Measurements from ENCODE around the gene SMAD6. TPM values are rescaled to one million over a fixed set of nuclear protein-coding genes. Genes with fewer than 3 reads are reported as not detected.

Gene SMAD6
- total and polyA plus RNA-seq, 2 of the 4 experiments (the other 2 are of a cell fraction): 4.8 to 8.5 TPM

- H2BK120ac ChIP-seq (ENCODE audit: low read depth, low read length): peak overlapping the region; percentile 99
- no peaks in the 10 kb centered on the region for H3K27me3 ChIP-seq (ENCODE audit: control insufficient read depth, insufficient read depth, low read length)
- no peaks in the 10 kb centered on the region for H3K36me3 ChIP-seq (ENCODE audit: control insufficient read depth, insufficient read depth, low read length)
- peak overlapping the region; percentile 59 for H3K18ac ChIP-seq (ENCODE audit: low read depth, low read length)
- H3K9ac ChIP-seq (ENCODE audit: low read depth, low read length): peak overlapping the region; percentile 71
- TF ChIP-seq NFE2L2 (IDR thresholded peaks at IDR 0.05; ENCODE audit: low read depth, low read length) (no peak), RCOR1 (IDR thresholded peaks at IDR 0.05; ENCODE audit: insufficient replicate concordance, low read length) (no peak), MAZ (IDR thresholded peaks at IDR 0.05; ENCODE audit: borderline replicate concordance, low read depth, low read length) (no peak), RFX5 (IDR thresholded peaks at IDR 0.05; ENCODE audit: low read depth, low read length) (no peak)
- peak overlapping the region; percentile 99 for H3K23ac ChIP-seq (ENCODE audit: low read depth, low read length)
- no CpG with 5 or more reads among the region's 1 CpG for WGBS, 2 experiments (ENCODE audit: extremely low coverage in 2 of 2, insufficient read length in 1 of 2)
- H4K5ac ChIP-seq (ENCODE audit: low read depth, low read length): peak overlapping the region; percentile 75
- H2AK5ac ChIP-seq (ENCODE audit: low read depth, low read length): peak overlapping the region; percentile 95
- CTCF ChIA-PET: interaction anchor here (1.6 kb wide), 1 partner anchor 48 kb away, joined by 4 read pairs; no protein-coding TSS in a partner anchor
- no peaks in the 10 kb centered on the region for H4K20me1 ChIP-seq (ENCODE audit: insufficient read depth, low read length)
- H2BK15ac ChIP-seq (ENCODE audit: low read depth, low read length): peak overlapping the region; percentile 97
- peaks cover 33% of the 10 kb centered on the region for H3K9me1 ChIP-seq (ENCODE audit: insufficient read depth, low read length)
- H2BK20ac ChIP-seq (ENCODE audit: low read depth, low read length): peak overlapping the region; percentile 100
- H3K79me1 ChIP-seq (ENCODE audit: low read depth in 1 of 2, low read length in 2 of 2): peaks cover 0 to 26% of the 10 kb centered on the region in 2 experiments; a peak in 2 of 4 replicates
- peak overlapping the region; percentile 100 for H4K91ac ChIP-seq (ENCODE audit: insufficient read depth, low read depth, low read length)
- H3K27ac ChIP-seq (ENCODE audit: insufficient read depth, low read length): peak overlapping the region; percentile 95
- no peak overlapping the region for H3K4me3 ChIP-seq (ENCODE audit: insufficient read depth, low read depth, low read length)
- peak overlapping the region; percentile 98 for H3K14ac ChIP-seq (replicated peaks; ENCODE audit: low read depth, low read length)
- DNase-seq (no peak), ATAC-seq (ENCODE audit: low read depth) (no peak)
- BruUV-seq (replicated peaks): no TSS peak
- H2AK9ac ChIP-seq (replicated peaks; ENCODE audit: low read depth, low read length, poor library complexity): peak overlapping the region; percentile 100
- H3K56ac ChIP-seq (ENCODE audit: extremely low read depth, insufficient read depth, low read length): peak overlapping the region; percentile 94
- H3K9me3 ChIP-seq (ENCODE audit: control insufficient read depth, insufficient read depth, low read length): no peaks in the 10 kb centered on the region
- H2AFZ ChIP-seq (replicated peaks; ENCODE audit: low read length, poor library complexity): peak overlapping the region; percentile 85
- peak overlapping the region; percentile 99 for H3K4ac ChIP-seq (ENCODE audit: low read depth, low read length)
- H4K8ac ChIP-seq (ENCODE audit: low read depth in 2 of 2, low read length in 2 of 2): peak overlapping the region; percentile 90 to 99
- peak overlapping the region; percentile 89 for H2BK5ac ChIP-seq (ENCODE audit: low read depth, low read length, poor library complexity, severe bottlenecking)
- peak overlapping the region; percentile 11; the same call in 1 of the 2 replicates for H3K4me2 ChIP-seq (ENCODE audit: low read depth, low read length)
- in situ Hi-C loops (cut with MboI; ENCODE audit: low sequenced_read_pairs) (no loop called here), intact Hi-C loops (cut with micrococcal nuclease) (loop anchor here (1.0 to 5.0 kb wide), 2 partner anchors 14 to 39 kb away; no protein-coding TSS in a partner anchor), dilution Hi-C loops (cut with HindIII; ENCODE audit: low sequenced_read_pairs, unreplicated experiment) (no loop called here)
- H3K4me1 ChIP-seq (ENCODE audit: control insufficient read depth, insufficient read depth, low read length): peaks cover 29% of the 10 kb centered on the region
- POLR2A ChIA-PET (ENCODE audit: unreplicated experiment): interaction anchor here (0.5 to 0.6 kb wide), 2 partner anchors 11 to 38 kb away, joined by 3 read pairs; no protein-coding TSS in a partner anchor
Measured at GRCh38 chr15:66803749-66804148, 101.7 kb downstream of the SMAD6 start.

Measured in IMR-90 (cell line).